MCF 10A (cell line): Measurements from ENCODE around the gene IL32. TPM values are rescaled to one million over a fixed set of nuclear protein-coding genes. Genes with fewer than 3 reads are reported as not detected.

Experiments used
- BruUV-seq: library from RNA; stranded (reverse); fragments of 400-500 nt; replicated peaks from 2 replicates; lab custom pipeline; 2021; lab: Mats Ljungman, UMichigan
- CTCF ChIA-PET: fragments of 300-600 bp; sonication (Branson Sonifier 250); formaldehyde crosslinking; extraction: SDS; loops from one replicate; lab custom pipeline; 2021; ENCODE audit warnings: antibody characterized with exemption, inconsistent platforms; lab: Yijun Ruan, JAX
- POLR2A ChIA-PET: fragments of 300-600, 350-650 bp; sonication (Branson Sonifier 250); formaldehyde crosslinking; extraction: SDS; loops from one replicate; lab custom pipeline; 2020; ENCODE audit warnings: antibody characterized with exemption, inconsistent platforms; lab: Yijun Ruan, JAX
- DNase-seq: peaks from one replicate; pipeline ENCODE4 v3.0.0-alpha.2; 2018; ENCODE audit not compliant: unreplicated experiment
- H3K27ac Mint-ChIP-seq: one replicate; pipeline ENCODE4 v1.8.0; 2022; ENCODE audit warnings: mild to moderate bottlenecking, low read depth, mixed read lengths; ENCODE audit not compliant: unreplicated experiment
- H3K27me3 Mint-ChIP-seq: one replicate; pipeline ENCODE4 v1.8.0; 2022; ENCODE audit warnings: mixed read lengths; ENCODE audit not compliant: insufficient read depth, unreplicated experiment
- H3K36me3 Mint-ChIP-seq: one replicate; pipeline ENCODE4 v1.8.0; 2022; ENCODE audit warnings: mild to moderate bottlenecking, moderate library complexity, mixed read lengths; ENCODE audit not compliant: insufficient read depth, unreplicated experiment
- H3K4me1 Mint-ChIP-seq: one replicate; pipeline ENCODE4 v1.8.0; 2022; ENCODE audit warnings: mixed read lengths; ENCODE audit not compliant: insufficient read depth, unreplicated experiment
- H3K4me3 Mint-ChIP-seq: one replicate; pipeline ENCODE4 v1.8.0; 2022; ENCODE audit warnings: mild to moderate bottlenecking, moderate library complexity, mixed read lengths; ENCODE audit not compliant: unreplicated experiment
- H3K9me3 Mint-ChIP-seq: one replicate; pipeline ENCODE4 v1.8.0; 2022; ENCODE audit warnings: mixed read lengths; ENCODE audit not compliant: unreplicated experiment
- intact Hi-C: fragments of 100-400 bp; cut with micrococcal nuclease; formaldehyde crosslinking; loops from 2 replicates; pipeline ENCODE4 v1.14.1; 2022
- total RNA-seq: library from RNA; stranded (reverse); gene quantifications from 2 replicates; pipeline ENCODE4 v1.2.3, GENCODE V29; 2022
- TF ChIP-seq, protein P1 (sequence below): fragments of 200-600 bp; IDR thresholded peaks from one replicate; pipeline ENCODE4 v1.8.0; 2022; ENCODE audit warnings: antibody characterized with exemption, mild to moderate bottlenecking; ENCODE audit not compliant: unreplicated experiment

The IL32 gene
- total RNA-seq, 1 experiment from 2014 or later: 29.8 TPM

- TF ChIP-seq, protein P1, sequence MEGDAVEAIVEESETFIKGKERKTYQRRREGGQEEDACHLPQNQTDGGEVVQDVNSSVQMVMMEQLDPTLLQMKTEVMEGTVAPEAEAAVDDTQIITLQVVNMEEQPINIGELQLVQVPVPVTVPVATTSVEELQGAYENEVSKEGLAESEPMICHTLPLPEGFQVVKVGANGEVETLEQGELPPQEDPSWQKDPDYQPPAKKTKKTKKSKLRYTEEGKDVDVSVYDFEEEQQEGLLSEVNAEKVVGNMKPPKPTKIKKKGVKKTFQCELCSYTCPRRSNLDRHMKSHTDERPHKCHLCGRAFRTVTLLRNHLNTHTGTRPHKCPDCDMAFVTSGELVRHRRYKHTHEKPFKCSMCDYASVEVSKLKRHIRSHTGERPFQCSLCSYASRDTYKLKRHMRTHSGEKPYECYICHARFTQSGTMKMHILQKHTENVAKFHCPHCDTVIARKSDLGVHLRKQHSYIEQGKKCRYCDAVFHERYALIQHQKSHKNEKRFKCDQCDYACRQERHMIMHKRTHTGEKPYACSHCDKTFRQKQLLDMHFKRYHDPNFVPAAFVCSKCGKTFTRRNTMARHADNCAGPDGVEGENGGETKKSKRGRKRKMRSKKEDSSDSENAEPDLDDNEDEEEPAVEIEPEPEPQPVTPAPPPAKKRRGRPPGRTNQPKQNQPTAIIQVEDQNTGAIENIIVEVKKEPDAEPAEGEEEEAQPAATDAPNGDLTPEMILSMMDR: no peak
- H3K9me3 Mint-ChIP-seq: no peaks in the 10 kb centered on the region
- ChIA-PET POLR2A (interaction anchor here (0.7 to 0.9 kb wide), 3 partner anchors 12 to 89 kb away, joined by 3 to 4 read pairs (median 3); partner anchors contain the start of gene ZNF213), CTCF (interaction anchor here (1.8 kb wide), 1 partner anchor 12 kb away, joined by 4 read pairs; no protein-coding TSS in a partner anchor)
- no TSS peak for BruUV-seq
- no peak for DNase-seq
- H3K4me3 Mint-ChIP-seq: peak within 1 kb of the TSS; percentile 43
- intact Hi-C loops: no loop called here
- H3K4me1 Mint-ChIP-seq: no peaks in the 10 kb centered on the region
- H3K27ac Mint-ChIP-seq: no peak within 1 kb of the TSS
- H3K27me3 Mint-ChIP-seq: peaks cover 48% of the 10 kb centered on the region
- H3K36me3 Mint-ChIP-seq: no peaks in the 10 kb centered on the region
These were observed 19.4 kb upstream of the IL32 start, which contains the start of gene MMP25 for GRCh38 chr16:3045758-3046640. Gene MMP25 (plus strand): TSS chr16:3046561. CDS start chr16:3046918, 357 bp downstream.

GRCh38 chr16:3046641-3047386 is 18.6 kb upstream of the IL32 start:
- CTCF ChIA-PET: interaction anchor here (0.6 to 5.8 kb wide), 5 partner anchors 10 to 81 kb away, joined by 3 to 51 read pairs (median 4); no protein-coding TSS in a partner anchor
- Mint-ChIP-seq H3K4me3 (peak overlapping the region; percentile 43), H3K9me3 (no peaks in the 10 kb centered on the region), H3K27ac (no peak overlapping the region), H3K4me1 (no peaks in the 10 kb centered on the region), H3K27me3 (peaks cover 53% of the 10 kb centered on the region), H3K36me3 (no peaks in the 10 kb centered on the region)
- intact Hi-C loops: no loop called here
- TF ChIP-seq, protein P1: no peak
- no peak for DNase-seq
- POLR2A ChIA-PET: interaction anchor here (1.8 to 3.0 kb wide), 2 partner anchors 16 to 26 kb away, joined by 7 read pairs; no protein-coding TSS in a partner anchor
- BruUV-seq: no TSS peak

DNA sequence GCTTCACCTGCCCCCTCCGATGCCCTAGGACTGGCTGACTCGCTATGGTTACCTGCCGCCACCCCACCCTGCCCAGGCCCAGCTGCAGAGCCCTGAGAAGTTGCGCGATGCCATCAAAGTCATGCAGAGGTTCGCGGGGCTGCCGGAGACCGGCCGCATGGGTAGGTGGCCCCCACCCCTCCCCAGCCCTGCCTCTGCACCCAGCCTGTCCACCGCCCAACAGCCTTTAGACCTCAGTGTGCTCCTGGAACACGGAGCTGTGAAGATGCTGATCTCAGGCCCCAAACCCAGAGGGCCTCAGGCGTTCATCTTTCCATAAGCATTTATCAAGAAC is 18.1 kb upstream of the IL32 start:
- ChIA-PET POLR2A (interaction anchor here (0.9 to 3.0 kb wide), 4 partner anchors 9 to 26 kb away, joined by 3 to 7 read pairs (median 5); no protein-coding TSS in a partner anchor), CTCF (interaction anchor here (0.6 to 5.8 kb wide), 6 partner anchors 9 to 82 kb away, joined by 3 to 51 read pairs (median 5); no protein-coding TSS in a partner anchor)
- H3K27me3 Mint-ChIP-seq: peaks cover 58% of the 10 kb centered on the region

More for the DNA sequence above, 18.1 kb upstream of the IL32 start:
- intact Hi-C loops: no loop called here
- no peak overlapping the region for H3K4me3 Mint-ChIP-seq
- BruUV-seq: no TSS peak
- H3K9me3 Mint-ChIP-seq: no peaks in the 10 kb centered on the region
- H3K4me1 Mint-ChIP-seq: no peaks in the 10 kb centered on the region
- TF ChIP-seq, protein P1: no peak
- no peaks in the 10 kb centered on the region for H3K36me3 Mint-ChIP-seq
- no peak overlapping the region for H3K27ac Mint-ChIP-seq
- no peak for DNase-seq
